Stimulated activated CD8-positive, alpha-beta memory T cell treated with anti-CD3 and anti-CD28 coated beads, Interleukin-12 subunit alpha, Interleukin-12 subunit beta, amount 100 ng/mL, for 4 hours (primary cell): Measurements from ENCODE around the gene GALNT2.

Experiments used
- DNase-seq: peaks from one replicate; pipeline ENCODE4 v3.0.0-alpha.2; 2020; ENCODE audit warnings: low read depth

Gene GALNT2

DNA sequence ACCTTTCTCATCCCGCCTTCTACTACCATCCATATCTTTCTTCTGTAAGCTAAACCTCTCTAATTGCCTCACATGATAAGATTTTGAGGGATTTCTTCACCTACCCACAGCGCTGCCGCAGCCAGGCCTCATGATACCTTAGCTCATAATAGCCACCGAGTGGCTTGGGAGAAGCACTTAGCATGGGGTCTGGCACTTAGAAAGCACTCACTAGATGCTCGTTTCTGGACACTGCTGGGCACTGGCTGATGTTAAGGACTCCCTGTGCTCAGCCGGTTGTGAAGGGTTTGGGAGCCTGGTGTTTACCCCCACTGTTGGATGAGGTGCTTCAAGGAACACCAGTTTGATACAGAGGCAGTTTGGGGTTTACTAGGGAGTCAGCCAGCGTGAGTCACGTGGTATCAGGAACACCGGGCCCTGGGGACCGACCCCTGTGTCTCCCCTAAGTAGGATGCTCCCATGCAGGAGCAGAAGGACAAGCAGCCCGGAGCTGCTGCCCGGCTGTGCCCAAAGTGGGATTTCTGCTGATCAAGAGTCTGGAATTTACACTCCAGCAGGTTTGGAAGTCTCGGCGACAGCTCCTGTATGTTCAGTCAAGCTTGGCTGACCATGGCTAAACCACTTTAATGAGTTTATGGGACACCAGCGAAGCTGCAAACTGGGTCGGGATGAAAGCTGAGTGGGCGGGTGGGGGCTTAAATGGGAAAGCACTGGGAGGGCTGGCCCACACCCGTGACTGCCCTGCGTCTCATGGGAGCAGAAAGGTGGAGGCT is 63.3 kb downstream of the GALNT2 start:
- DNase-seq, result no peak

DNA sequence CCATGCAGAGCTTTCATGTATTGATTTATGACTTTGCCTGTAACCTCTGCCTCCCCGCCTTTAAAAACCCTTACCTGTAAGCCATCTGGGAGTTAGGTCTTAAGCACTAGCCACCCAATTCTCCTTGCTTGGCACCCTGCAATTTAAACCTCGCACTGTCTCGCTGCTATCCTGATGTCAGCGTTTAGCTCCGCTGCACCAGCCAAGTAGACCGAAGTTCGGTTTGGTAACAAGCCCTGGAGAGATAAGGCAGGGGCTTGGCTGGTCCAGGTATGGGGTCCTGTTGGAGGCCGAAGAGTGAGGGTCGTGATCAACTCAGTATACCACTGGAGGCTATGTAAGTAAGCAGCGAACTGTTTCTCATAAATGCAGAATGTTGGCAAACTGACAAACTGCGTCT is 64.4 kb downstream of the GALNT2 start:
- no peak for DNase-seq

DNA sequence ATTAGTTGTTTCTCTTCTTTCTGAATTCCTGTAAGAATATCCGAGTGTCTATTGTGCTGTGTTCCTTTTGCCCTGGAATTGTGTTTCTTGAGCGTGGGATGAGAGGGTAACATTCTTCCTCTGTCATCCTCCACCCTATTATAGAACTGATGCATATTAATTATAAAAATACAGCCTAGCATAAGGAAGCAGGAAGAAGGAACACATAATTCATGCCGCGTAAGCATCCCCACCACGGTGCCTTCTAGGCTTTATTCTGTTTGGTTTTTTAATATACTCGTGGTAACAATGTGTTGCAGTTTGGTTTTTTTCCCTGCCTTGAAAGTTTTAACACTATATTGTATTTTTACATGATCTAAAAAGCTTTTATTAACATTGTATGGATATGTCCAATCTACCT is 65.7 kb downstream of the GALNT2 start:
- DNase-seq, result no peak

DNA sequence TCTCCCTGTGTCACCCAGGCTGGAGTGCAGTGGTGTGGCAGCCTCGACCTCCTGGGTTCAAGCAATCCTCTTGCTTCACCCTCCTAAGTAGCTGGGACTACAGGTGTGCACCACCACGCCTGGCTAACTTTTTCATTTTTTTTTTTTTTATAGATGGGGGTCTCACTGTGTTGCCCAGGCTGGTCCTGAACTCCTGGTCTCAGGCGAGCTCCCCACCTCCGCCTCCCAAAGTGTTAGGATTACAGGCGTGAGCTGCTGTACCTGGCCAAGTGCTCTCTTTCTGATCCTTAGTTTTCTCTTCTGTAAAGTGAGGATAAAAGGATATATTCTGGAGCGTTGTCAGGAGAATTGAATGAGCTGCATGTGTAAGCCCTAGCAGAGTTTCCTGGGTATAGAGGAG is 68.7 kb downstream of the GALNT2 start:
- DNase-seq, result no peak

DNA sequence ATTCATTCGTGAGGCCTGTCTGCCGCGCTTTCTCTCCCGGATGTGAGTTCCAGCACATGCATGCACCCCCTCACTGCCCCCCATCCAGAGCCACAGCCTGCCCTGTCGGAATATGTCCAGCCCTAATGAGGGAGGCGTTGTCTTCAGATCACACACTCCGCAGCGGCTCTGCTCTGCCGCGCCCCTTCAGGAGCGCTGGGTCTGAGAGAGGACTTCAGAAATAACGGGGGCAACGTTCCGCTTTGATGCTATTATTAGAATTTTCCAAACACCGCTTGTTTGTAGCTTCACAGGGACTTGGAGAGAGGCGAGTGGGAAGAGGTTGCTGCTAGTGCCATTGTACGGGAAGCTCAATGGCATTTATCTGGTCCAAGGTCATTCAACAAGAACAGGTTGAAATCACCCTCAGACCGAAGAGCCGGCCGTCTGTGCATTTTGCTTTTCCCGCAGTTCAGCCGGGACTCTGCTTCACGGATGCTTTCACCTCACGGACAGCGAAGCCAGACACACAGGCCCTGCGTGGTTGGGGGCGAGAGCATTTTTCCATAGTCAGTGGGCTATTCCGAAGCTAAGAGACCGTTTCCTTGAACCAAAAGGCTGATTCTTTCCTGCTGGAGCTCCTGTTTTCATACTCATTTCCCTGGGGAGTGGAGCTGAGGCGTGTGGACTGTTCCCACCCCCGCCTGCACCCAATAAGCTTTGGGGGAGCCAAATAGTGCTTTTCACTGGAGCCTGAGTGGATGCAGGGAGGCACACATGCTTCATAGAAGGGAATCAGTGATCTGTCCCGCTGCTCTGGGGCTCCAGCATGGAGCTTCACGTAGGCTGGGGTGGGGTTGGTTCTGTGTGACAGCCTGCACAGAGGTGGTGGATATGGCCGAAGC is 69.7 kb downstream of the GALNT2 start:
- no peak for DNase-seq

DNA sequence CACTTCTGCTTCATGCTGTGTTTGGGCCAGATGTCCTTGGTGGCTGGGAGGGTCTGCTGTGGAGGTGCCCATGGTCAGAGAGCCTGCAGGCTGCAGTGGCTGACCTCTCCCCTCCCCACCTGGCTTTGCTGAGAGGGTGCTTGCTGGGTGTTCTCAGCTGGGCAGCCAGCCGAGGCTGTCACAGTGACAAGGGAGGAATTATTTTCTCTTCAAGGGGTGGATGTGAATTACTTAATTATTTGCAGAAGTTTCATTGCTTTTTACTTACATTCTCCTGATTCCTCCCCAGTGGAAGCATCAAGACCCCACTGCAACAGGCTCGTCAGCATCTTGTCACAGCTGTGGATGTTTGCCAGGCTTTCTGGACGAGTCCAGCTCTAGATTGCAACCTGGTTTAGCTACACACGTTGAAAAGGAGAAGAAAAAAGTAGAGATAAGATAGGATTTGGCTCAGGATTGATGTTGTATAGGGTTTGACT is 70.3 kb downstream of the GALNT2 start:
- DNase-seq, result no peak

DNA sequence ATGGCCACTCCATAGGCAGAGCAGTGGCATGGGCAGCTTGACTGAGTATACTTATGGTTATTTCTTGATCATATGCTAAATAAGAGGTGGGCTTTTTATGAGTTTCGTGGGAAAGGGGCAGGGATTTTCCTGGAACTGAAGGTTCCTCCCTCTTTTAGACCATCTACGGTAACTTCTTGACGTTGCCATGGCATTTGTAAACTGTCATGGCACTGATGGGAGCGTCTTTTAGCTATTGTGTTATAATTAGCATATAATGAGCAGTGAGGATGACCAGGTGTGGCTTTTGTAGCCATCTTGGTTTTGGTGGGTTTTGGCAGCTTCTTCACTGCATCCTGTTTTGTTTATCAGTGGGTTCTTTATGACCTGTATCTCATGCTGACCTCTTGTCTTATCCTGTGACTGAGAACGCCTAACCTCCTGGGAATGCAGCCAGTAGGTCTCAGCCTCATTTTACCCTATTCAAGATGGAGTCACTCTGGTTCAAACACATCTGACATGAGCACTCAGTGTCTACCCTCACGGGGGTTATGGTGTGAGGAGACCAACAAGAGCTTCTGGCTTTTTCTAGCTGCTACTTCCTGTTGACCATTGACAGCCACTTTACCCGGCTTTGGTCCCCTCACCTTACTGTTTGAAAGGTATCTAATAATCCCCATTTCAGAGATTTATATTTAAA is 71.7 kb downstream of the GALNT2 start:
- no peak for DNase-seq

DNA sequence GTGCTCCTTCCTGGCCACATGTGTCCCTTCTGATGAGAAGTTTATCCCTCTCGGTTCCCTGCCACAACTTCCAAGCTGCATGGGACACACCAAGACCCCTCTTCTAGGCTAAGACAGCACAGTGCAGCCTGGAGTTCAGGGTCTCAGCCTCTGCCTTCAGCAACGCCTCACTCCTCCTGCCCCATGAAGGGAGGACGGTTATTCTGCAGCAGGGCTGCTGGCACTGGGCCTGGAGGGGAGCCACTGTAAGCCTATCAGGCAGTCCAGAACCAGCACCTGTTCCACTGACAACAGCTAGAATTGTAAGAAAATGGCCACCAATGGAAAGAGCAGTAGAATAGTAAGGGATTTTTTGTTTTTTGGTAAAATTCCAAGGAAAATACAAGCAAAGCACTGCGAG is 72.3 kb downstream of the GALNT2 start:
- DNase-seq, result no peak

DNA sequence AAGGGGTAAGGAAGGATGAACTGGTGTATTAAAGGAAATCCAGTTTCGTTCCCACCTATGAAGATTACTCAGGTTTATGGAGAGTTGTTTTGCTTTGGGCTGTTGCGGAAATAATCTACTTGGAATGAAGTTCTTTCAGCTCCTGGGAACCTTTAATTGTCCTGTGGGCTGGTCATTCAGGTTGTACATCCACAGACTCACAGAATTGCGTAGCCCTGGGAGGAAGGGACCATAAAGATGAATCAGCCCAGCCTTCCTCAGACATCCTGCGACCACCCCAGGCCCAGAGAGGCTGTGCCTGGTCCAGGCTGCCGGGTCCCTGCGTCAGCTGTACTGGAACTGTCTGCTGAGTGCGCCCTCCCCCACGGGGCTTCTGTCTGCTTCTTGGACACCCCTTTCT is 72.7 kb downstream of the GALNT2 start:
- no peak for DNase-seq

DNA sequence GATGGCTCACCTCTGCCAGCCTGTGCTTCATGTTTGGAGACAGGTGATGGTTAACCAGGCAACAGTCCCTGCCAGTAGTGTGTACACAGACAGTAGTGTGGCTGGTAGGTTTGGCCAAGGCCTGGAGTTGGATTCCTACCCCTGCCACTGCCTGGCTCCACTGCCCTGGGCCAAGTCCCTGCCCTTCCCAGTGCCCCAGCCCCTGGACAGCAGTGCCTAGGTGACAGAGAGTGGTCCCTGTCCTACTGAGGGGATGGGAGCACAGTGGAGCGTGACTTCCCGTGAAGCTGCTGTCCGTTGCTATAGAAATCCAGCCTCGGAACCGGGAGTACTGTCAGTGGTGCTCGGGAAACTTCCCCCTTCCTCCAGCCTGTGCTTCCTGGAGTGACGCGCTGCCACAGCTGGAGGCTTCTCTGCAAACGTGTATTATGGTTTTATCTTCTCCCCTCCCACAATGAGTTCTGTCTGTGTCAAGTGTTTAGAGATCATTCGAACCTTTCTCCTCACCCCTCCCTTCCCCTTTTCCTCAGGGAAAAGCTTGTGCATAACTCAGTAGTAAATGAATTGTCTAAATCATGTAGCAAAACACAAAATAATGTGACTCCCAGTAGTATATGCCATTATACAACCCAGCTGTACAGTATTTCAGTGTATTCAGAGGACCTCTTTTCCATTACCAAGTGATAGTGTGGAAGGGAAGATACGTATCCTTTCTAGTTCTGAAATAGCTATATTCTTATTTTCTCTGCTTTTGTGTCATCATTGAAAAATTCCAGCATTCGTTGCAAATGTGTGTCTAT is 73.4 kb downstream of the GALNT2 start:
- DNase-seq, result no peak

DNA sequence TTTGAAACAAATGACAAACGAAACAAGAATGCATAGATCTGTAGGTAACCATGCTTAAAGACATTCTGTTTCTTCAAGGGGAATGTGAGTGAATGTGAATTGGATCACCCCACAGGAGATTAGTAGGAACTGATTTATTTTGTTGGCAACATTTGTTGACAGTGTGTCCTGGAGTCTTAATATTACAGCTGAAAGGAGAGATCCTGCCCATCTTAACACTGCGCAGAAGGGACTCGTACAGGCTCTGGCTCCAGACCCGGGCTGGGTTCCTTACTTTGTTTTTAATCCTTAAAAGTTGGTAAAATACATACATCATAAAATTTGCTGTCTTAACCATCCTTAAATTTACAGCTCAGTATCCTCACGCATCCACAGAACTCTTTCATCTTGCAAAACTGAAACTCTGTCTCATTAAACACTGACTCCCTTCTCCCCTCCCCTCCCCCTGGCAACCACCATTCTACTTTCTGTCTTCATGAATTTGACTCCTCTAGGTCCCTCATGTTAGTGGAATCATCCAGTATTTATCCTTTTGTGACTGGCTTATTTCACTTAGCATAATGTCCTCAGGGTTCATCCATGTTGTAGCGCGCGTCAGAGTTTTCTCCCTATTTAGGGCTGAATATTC is 74.1 kb downstream of the GALNT2 start:
- DNase-seq, result no peak

DNA sequence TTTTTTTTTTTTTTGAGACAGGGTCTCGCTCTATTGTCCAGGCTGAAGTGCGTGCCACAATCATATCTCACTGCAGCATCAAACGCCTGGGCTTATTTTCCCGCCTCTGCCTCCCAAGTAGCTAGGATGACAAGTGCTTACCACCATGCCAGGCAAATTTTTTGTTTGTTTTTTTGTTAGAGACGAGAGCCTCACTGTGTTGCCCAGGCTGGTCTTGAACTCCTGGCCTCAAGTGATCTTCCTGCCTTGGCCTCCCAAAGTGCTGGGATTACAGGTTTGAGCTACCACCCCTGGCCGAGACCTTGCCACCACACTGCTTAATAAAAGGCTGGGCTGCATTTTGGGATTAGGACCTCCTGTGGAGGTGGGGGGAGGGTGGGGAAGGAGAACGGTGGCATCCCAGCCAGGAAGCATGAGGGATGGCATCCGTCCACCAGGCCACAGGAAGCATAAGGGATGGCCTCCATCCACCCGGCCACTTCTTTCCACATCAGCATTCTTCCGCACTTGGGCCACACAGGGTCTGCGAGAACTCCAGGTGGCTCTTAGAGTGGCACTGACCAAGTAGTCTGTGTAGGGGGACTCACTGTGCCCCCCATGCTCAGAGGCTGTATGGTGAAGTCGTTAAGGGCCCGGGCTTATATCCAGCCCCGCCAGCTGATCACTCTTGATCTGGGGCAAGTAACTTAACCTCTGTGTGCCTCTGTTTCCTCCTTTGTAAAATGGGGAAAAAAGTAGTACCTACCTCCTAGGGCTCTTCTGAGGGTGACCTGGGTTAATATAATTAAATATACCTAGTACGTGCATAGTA is 75.0 kb downstream of the GALNT2 start:
- DNase-seq, result no peak

DNA sequence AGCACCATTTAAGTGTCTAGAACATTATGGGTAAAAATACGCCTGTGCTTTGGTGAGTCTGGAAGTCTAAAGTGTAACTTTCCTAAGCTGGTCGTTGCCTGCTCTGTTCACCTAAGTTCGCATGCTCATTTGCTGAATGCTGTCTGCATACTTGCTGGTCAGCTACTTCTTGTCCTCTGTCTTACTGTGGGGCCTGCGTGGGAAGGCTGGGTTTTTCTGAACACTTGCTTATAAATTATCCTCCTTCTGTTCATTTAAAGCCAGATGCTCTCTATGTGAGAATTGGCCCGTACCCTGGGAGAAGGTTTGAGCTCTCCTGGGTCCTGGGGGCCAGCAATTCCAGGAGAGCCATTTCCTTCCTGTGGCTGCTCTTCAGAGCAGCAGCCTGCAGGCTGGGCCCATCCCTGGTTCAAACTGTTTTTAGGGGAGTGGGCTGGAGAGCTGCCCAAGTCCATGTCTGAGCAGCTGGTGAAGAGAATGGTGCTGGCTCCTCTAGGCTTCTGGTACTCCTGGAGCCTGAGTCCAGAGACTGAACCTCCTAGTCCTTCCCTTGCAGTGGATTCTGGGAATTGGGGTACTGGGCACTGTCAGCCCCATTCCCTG is 75.7 kb downstream of the GALNT2 start:
- no peak for DNase-seq

DNA sequence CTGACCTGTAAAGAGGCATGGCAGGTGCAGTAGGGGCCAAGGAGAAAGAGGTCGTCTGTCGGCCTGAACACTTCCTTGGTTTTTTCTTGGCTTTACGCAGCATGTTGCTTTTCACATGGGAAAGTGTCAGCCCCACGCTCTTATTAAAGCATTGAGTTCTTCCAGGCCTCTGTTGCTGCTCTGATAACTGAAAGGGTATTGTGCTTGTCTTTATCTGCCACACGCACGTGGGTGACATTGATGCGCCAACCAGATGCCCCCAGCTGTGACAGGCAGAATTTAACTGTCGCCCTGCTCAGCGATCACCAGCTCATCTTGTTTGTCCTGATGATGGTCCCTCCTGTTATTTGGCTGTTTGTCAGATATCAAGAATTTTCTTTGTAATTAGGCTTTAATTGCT is 76.5 kb downstream of the GALNT2 start:
- no peak for DNase-seq

DNA sequence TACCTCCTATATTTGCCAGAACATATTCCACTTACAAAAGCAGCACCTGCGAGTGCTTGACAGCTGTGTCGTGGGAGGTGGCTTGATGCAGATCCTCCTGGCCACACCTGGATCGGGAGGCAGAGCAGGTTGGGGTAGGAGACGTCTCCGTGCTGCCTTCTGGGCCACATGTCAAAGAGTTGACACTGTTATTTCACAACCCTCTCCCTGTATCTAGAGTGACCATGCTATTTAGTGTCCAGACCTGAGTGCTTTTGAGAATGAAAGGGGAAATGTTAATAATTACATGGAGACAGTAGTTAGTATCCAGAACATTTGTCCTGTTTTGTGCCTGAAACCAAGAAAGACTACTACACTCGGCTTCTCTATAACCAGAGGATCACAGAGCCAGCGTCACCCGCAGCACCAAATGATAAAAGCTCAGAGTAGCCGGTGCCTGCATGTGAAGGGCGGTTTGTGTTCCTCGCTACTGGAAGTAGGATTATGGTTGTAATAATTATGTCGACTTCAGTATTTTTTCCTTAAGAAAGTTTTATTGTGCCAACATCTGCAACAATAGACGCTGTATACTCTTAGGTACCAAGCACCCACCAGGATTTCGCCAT is 77.1 kb downstream of the GALNT2 start:
- no peak for DNase-seq

DNA sequence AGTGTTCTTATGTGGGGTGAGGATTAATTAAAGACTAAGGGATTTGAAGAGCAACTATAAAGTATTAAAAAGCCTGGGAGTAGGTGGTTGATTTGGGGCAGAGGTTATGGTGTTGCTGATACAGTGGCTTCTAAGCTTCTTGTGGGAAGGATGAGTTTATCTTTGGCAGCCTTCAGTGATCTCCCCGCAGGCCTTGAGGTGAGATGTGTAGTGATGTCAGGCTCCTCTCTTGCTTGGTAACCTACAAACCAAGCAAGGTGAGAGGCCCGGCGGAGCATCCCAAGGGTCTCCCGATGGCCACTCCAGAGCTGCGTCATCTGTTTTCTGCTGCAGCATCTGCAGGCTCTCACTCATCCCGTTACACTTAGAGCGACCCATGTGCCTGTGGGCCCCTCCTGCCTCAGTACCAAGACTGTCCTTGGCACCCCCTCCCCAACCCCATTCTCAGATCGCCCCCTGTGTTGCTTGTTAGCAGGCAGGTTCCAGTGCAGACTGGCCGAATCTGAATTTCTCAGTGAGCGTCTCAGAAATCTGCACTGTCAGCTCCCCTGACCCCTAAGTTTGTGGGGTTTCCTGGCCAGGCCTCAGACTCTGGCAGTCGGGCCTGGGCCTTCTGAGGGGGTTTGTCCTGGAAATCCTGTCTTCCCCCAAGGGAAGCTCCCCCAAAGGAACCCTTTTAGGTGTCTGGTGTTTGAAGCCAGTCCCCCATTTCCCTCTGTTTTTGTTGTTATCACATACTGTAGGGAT is 77.9 kb downstream of the GALNT2 start:
- no peak for DNase-seq

DNA sequence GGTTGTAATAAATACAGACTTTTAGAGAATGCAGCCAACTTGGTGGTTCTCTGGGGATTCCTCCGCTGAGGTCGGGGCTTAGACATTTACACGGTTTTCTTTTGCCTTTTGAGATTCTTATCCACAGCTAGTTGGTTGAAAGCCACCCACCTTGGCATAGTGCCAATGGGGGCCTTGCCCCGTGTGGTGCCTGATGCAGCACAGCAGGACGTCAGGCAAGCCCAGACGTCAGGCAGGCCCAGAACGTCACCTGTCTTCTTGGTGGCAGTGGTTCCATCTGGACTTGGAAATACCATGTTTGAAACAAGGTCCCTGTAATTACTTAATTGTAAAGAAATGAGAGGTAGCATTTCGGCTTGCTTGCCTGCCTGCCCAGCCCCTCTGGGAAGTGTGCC is 78.5 kb downstream of the GALNT2 start:
- DNase-seq, result no peak

DNA sequence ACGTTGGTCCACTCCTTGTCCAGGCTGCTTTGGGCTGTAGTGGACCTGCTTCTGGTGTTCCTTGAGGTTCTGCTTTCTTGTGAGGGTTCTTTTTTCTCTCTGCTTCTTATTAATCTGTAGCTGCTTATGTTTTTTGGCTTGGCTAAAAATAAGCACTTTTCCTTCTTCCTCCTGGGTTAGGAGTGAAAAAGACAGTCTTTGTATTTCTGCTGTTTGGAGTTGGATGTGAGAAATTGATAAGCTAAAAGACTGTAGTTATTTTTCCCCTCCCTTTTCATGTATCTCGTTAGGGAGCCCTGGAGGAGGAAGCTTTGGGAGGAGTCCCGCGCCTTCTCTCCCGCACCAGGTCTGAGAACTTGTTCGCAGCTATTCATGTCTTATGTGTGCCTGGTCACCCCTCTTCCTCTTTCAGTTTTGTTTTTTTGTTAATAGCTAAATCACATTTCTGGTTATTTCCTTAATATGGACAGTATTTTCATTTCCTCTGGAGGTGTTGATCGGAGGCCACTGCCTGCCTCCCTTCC is 79.0 kb downstream of the GALNT2 start:
- DNase-seq, result no peak

DNA sequence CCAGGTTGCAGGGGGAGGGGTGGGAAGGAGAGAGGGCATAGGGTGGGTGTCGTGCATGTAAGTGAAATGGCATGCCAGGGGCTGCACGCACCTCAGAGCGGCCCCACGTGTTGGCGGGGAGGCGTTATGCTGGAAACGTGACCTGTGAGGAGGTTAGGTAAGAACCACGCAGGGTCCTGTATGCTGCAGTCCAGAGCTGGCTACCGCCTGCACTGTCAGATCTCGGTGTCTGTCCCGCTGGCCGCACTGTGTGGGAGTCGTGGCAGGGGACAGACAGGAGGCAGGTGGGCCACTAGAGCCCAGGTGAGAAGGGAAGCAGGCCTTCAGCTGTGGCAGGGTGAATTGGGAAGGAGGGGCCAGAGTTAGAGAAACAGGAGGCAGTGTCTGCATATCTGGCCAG is 79.7 kb downstream of the GALNT2 start:
- DNase-seq, result no peak
